SK-N-SH (cell line): ENCODE results near the gene C3orf22. TPM values are rescaled to one million over a fixed set of nuclear protein-coding genes. Genes with fewer than 3 reads are reported as not detected.

Source experiments
- CTCF ChIA-PET: fragments of 300-600, 350-600 bp; formaldehyde crosslinking; extraction: SDS; loops from one replicate; lab custom pipeline; 2021; lab: Yijun Ruan, JAX
- POLR2A ChIA-PET: fragments of 350-600 bp; sonication (Branson Sonifier 250); formaldehyde crosslinking; extraction: SDS; loops from one replicate; lab custom pipeline; 2020; ENCODE audit warnings: antibody characterized with exemption, inconsistent platforms; lab: Yijun Ruan, JAX
- DNase-seq: peaks from one replicate; pipeline ENCODE4 v3.0.0; 2012
- H2AFZ ChIP-seq: fragments of 200-600 bp; sonication (generic); 2 replicates; pipeline ENCODE4 v1.8.1; 2016; ENCODE audit warnings: antibody characterized with exemption, mild to moderate bottlenecking, low read depth
- H3F3A ChIP-seq: fragments of 200-600 bp; sonication (generic); replicated peaks from 2 replicates; pipeline ENCODE3; 2016; ENCODE audit warnings: antibody characterized with exemption, mild to moderate bottlenecking; ENCODE audit not compliant: insufficient read depth
- H3K27ac ChIP-seq, 2 experiments: fragments of 200-500 bp in 1 of 2; fragments of 200-600 bp in 1 of 2; sonication (Bioruptor generic) in 1 of 2; sonication (generic), shearing (Covaris generic) in 1 of 2; 2 replicates each; pipeline versions ENCODE4 v1.5.1 to v1.6.1; 2014 to 2016; ENCODE audit warnings: low read depth in 2 of 2, inconsistent platforms in 1 of 2, low read length in 1 of 2, mild to moderate bottlenecking in 1 of 2, mixed read lengths in 1 of 2
- H3K27me3 ChIP-seq: fragments of 200-600 bp; sonication (generic), shearing (Covaris generic); 2 replicates; pipeline ENCODE4 v1.6.1; 2016; ENCODE audit warnings: mixed run types; ENCODE audit not compliant: insufficient read depth
- H3K36me3 ChIP-seq, 2 experiments: fragments of 200-500 bp in 1 of 2; fragments of 200-600 bp in 1 of 2; sonication (Bioruptor generic) in 1 of 2; sonication (generic) in 1 of 2; replicated peaks in 1 of 2; 2 replicates each; pipeline versions ENCODE3 to v1.5.1; 2014 to 2016; ENCODE audit warnings: low read length in 1 of 2, mild to moderate bottlenecking in 1 of 2; ENCODE audit not compliant: insufficient read depth in 2 of 2, control insufficient read depth in 1 of 2
- H3K4me1 ChIP-seq, 2 experiments: fragments of 200-500 bp in 1 of 2; fragments of 200-600 bp in 1 of 2; sonication (Bioruptor generic) in 1 of 2; sonication (generic), shearing (Covaris generic) in 1 of 2; 2 replicates each; pipeline versions ENCODE4 v1.5.1 to v1.6.1; 2014 to 2016; ENCODE audit warnings: low read depth in 1 of 2, low read length in 1 of 2, mixed run types in 1 of 2; ENCODE audit not compliant: insufficient read depth in 2 of 2, control insufficient read depth in 1 of 2
- H3K4me2 ChIP-seq: fragments of 200-600 bp; sonication (generic), shearing (Covaris generic); 2 replicates; pipeline ENCODE4 v1.6.1; 2017; ENCODE audit warnings: mixed run types
- H3K4me3 ChIP-seq, 2 experiments: fragments of 200-500 bp in 1 of 2; fragments of 200-600 bp in 1 of 2; sonication (Bioruptor generic) in 1 of 2; sonication (generic), shearing (Covaris generic) in 1 of 2; 2 replicates each; pipeline versions ENCODE4 v1.5.1 to v1.8.1; 2014 to 2016; ENCODE audit warnings: low read depth in 2 of 2, inconsistent platforms in 1 of 2, low read length in 1 of 2, mild to moderate bottlenecking in 1 of 2, mixed read lengths in 1 of 2, moderate library complexity in 1 of 2
- H3K79me2 ChIP-seq: fragments of 200-600 bp; sonication (generic); 2 replicates; pipeline ENCODE4 v1.8.1; 2017; ENCODE audit warnings: mild to moderate bottlenecking; ENCODE audit not compliant: insufficient read depth
- H3K9ac ChIP-seq: fragments of 200-600 bp; sonication (generic); 2 replicates; pipeline ENCODE4 v1.6.1; 2017; ENCODE audit warnings: mixed run types
- H3K9me2 ChIP-seq: fragments of 200-600 bp; sonication (generic); 2 replicates; pipeline ENCODE4 v1.6.1; 2017; ENCODE audit warnings: mixed run types
- H3K9me3 ChIP-seq: fragments of 200-600 bp; sonication (generic); 2 replicates; pipeline ENCODE4 v1.6.1; 2017; ENCODE audit warnings: mixed run types, mild to moderate bottlenecking, moderate library complexity
- H4K20me1 ChIP-seq: fragments of 200-600 bp; sonication (generic); 2 replicates; pipeline ENCODE4 v1.6.1; 2017; ENCODE audit warnings: mild to moderate bottlenecking, mixed run types; ENCODE audit not compliant: insufficient read depth
- FOXJ3 ChIP-seq: sonication (generic); formaldehyde crosslinking; IDR thresholded peaks from 2 replicates; pipeline ENCODE4 v1.5.1; 2020; ENCODE audit warnings: mild to moderate bottlenecking, missing genetic modification reagents
- GATA2 ChIP-seq: sonication (generic); formaldehyde crosslinking; IDR thresholded peaks from 2 replicates; pipeline ENCODE4 v1.5.0; 2020; ENCODE audit warnings: mild to moderate bottlenecking, missing genetic modification reagents
- JUND ChIP-seq: IDR thresholded peaks from 2 replicates; pipeline ENCODE4 v1.4.0; 2012
- MEF2A ChIP-seq: IDR thresholded peaks from 2 replicates; pipeline ENCODE4 v1.4.0; 2012; ENCODE audit warnings: low read depth, borderline replicate concordance
- NFIC ChIP-seq: IDR thresholded peaks from 2 replicates; pipeline ENCODE4 v1.4.0; 2012; ENCODE audit warnings: borderline replicate concordance
- RAD21 ChIP-seq: IDR thresholded peaks from 2 replicates; pipeline ENCODE4 v1.6.1; 2012; ENCODE audit warnings: mild to moderate bottlenecking, low read length
- RCOR1 ChIP-seq: fragments of 150-350 bp; IDR thresholded peaks from 2 replicates; pipeline ENCODE4 v1.6.1; 2017; ENCODE audit warnings: antibody characterized with exemption, low read length
- RXRA ChIP-seq: IDR thresholded peaks from 2 replicates; pipeline ENCODE4 v1.4.0; 2012; ENCODE audit warnings: low read depth, mild to moderate bottlenecking, borderline replicate concordance
- SIN3A ChIP-seq: IDR thresholded peaks from 2 replicates; pipeline ENCODE4 v1.6.1; 2012; ENCODE audit warnings: low read depth, mild to moderate bottlenecking, low read length, moderate library complexity, borderline replicate concordance
- WGBS: methylation state at CpG from one replicate; pipeline ENCODE4 v1.1.6; 2017; ENCODE audit warnings: low lambda C conversion rate; 5-methylcytosine and 5-hydroxymethylcytosine counted together
- polyA plus RNA-seq, 3 experiments: library from polyadenylated mRNA; depleted of rRNA; stranded (reverse); fragments of >200 nt; gene quantifications; 2 replicates each; pipeline ENCODE4 v1.2.3, GENCODE V29; 2012
- TF ChIP-seq, protein P1 (sequence below): IDR thresholded peaks from 2 replicates; pipeline ENCODE4 v1.6.1; 2012; ENCODE audit warnings: mild to moderate bottlenecking, low read depth, low read length, moderate library complexity
- TF ChIP-seq, protein P2 (sequence below): fragments of 200-600 bp; sonication (generic); IDR thresholded peaks from 2 replicates; pipeline ENCODE4 v1.6.1; 2017; ENCODE audit warnings: antibody characterized with exemption, mild to moderate bottlenecking, moderate library complexity
- TF ChIP-seq, protein P3 (sequence below): IDR thresholded peaks from 2 replicates; pipeline ENCODE4 v1.4.0; 2012; ENCODE audit warnings: low read depth, borderline replicate concordance

Gene C3orf22
- polyA plus RNA-seq, 1 of the 3 experiments (the other 2 are of a cell fraction): not detected

DNA sequence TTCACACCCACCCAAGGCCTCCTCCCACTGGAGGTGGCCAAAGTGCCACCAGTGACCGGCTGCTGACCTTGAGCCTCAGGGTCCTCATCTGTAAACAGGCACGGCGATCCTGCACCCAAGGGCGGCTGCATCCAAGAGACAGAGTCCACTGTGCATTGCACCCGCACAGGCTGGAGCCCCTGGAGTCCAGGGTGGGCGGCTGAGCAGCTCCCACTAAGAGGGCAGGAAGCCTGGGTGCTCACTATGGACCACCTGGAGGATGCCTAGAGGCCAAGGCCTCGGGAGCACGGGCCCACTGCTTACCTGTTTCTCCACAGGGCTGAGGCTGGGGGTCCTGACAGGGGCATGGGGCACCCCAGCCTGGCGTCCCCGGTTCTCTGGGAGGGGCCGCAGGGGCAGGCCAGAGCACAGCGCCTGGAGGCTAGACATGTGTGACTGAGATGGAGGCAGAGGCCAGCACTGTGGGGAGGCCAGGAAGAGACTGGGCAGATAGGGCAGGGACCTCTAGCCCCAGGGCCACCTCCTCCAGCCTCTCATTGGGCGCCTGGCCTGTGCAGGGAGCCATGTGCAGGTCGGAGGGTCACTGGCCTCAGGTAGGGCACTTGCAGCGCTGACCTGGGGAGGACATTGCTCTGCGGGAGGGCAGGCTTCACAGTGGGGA is 41.3 kb downstream of the C3orf22 start, which contains the start of gene UROC1:
Gene UROC1, minus strand, starts transcription at position 483 of the 661 bp plus-strand sequence. Its CDS starts 54 bp downstream, at position 429.
- no peak for DNase-seq
- no peaks in the 10 kb centered on the region for H3F3A ChIP-seq
- H3K36me3 ChIP-seq: no peaks in the 10 kb centered on the region
- no peak within 1 kb of the TSS for H3K4me2 ChIP-seq
- no peak within 1 kb of the TSS for H3K9ac ChIP-seq
- TF ChIP-seq, protein P1, sequence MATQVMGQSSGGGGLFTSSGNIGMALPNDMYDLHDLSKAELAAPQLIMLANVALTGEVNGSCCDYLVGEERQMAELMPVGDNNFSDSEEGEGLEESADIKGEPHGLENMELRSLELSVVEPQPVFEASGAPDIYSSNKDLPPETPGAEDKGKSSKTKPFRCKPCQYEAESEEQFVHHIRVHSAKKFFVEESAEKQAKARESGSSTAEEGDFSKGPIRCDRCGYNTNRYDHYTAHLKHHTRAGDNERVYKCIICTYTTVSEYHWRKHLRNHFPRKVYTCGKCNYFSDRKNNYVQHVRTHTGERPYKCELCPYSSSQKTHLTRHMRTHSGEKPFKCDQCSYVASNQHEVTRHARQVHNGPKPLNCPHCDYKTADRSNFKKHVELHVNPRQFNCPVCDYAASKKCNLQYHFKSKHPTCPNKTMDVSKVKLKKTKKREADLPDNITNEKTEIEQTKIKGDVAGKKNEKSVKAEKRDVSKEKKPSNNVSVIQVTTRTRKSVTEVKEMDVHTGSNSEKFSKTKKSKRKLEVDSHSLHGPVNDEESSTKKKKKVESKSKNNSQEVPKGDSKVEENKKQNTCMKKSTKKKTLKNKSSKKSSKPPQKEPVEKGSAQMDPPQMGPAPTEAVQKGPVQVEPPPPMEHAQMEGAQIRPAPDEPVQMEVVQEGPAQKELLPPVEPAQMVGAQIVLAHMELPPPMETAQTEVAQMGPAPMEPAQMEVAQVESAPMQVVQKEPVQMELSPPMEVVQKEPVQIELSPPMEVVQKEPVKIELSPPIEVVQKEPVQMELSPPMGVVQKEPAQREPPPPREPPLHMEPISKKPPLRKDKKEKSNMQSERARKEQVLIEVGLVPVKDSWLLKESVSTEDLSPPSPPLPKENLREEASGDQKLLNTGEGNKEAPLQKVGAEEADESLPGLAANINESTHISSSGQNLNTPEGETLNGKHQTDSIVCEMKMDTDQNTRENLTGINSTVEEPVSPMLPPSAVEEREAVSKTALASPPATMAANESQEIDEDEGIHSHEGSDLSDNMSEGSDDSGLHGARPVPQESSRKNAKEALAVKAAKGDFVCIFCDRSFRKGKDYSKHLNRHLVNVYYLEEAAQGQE: no peak
- TF ChIP-seq RCOR1 (no peak), SIN3A (no peak), MEF2A (no peak), FOXJ3 (CRISPR knock-in tag) (no peak), RXRA (no peak), RAD21 (no peak), GATA2 (CRISPR knock-in tag) (no peak), JUND (no peak), NFIC (no peak)
- TF ChIP-seq, protein P2, sequence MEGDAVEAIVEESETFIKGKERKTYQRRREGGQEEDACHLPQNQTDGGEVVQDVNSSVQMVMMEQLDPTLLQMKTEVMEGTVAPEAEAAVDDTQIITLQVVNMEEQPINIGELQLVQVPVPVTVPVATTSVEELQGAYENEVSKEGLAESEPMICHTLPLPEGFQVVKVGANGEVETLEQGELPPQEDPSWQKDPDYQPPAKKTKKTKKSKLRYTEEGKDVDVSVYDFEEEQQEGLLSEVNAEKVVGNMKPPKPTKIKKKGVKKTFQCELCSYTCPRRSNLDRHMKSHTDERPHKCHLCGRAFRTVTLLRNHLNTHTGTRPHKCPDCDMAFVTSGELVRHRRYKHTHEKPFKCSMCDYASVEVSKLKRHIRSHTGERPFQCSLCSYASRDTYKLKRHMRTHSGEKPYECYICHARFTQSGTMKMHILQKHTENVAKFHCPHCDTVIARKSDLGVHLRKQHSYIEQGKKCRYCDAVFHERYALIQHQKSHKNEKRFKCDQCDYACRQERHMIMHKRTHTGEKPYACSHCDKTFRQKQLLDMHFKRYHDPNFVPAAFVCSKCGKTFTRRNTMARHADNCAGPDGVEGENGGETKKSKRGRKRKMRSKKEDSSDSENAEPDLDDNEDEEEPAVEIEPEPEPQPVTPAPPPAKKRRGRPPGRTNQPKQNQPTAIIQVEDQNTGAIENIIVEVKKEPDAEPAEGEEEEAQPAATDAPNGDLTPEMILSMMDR: no peak
- TF ChIP-seq, protein P3, sequence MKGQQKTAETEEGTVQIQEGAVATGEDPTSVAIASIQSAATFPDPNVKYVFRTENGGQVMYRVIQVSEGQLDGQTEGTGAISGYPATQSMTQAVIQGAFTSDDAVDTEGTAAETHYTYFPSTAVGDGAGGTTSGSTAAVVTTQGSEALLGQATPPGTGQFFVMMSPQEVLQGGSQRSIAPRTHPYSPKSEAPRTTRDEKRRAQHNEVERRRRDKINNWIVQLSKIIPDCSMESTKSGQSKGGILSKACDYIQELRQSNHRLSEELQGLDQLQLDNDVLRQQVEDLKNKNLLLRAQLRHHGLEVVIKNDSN: no peak
- peaks cover 0 to 10% of the 10 kb centered on the region in 2 experiments; a peak in 1 of 4 replicates for H3K4me1 ChIP-seq
- H3K79me2 ChIP-seq: no peaks in the 10 kb centered on the region
- no peak within 1 kb of the TSS for H3K27ac ChIP-seq
- no peak within 1 kb of the TSS for H3K4me3 ChIP-seq
- H2AFZ ChIP-seq: no peak within 1 kb of the TSS
- H3K27me3 ChIP-seq: no peaks in the 10 kb centered on the region
- no peaks in the 10 kb centered on the region for H4K20me1 ChIP-seq
- H3K9me2 ChIP-seq: no peaks in the 10 kb centered on the region
- ChIA-PET POLR2A (no interaction called here), CTCF (interaction anchor here (0.6 to 1.5 kb wide), 4 partner anchors 7 to 1030 kb away, joined by 3 to 5 read pairs (median 4); no protein-coding TSS in a partner anchor)
- 70% methylated on average over 2 of the region's 16 CpGs for WGBS
- no peaks in the 10 kb centered on the region for H3K9me3 ChIP-seq
